ENCODE results near the gene ABCA9. TPM values are rescaled to one million over a fixed set of nuclear protein-coding genes. Genes with fewer than 3 reads are reported as not detected.
"Not testable (repeated sequence)": the region's sequence is repeated elsewhere in the genome, so short reads cannot be mapped to it uniquely, and the experiment has no call there.

The ABCA9 gene
- total and polyA plus RNA-seq, 4 donors: 1.4 to 100 (median 25.0) TPM

DNA sequence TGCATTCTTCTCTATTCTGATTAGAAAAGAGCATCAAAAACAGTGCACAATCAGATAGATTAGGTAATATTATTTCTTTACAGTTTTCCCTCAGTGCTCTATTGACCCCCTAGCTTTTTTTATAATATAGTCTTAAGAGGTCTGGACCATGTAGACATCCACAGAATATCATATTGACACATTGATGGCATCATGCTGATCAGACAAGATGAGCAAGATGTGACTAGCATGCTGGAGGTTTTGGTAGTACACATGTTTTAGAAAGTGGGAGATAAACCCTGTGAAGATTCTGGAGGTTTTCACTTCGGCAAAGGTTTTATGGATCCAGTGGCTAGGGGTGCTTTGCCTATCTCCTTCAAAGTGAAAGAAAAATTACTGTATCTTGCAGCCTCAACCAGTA, 102.8 kb downstream of the ABCA9 start:
- Histone ChIP-seq H3K4me1 (ENCODE audit: control insufficient read depth in 1 of 2, insufficient read depth in 2 of 2, low read length in 2 of 2) (no peaks in the 10 kb centered on the region), H3K9me3 (ENCODE audit: control insufficient read depth, low read length) (no peaks in the 10 kb centered on the region), H3K27ac (ENCODE audit: low read depth in 1 of 2, low read length in 2 of 2) (no peak overlapping the region), H3K36me3 (ENCODE audit: control insufficient read depth in 1 of 2, insufficient read depth in 2 of 2, low read length in 1 of 2) (no peaks in the 10 kb centered on the region), H3K27me3 (ENCODE audit: control insufficient read depth in 1 of 2, insufficient read depth in 2 of 2, low read length in 1 of 2) (no peaks in the 10 kb centered on the region), H3K4me3 (ENCODE audit: low read length in 2 of 2) (no peak overlapping the region)
- DNase-seq (no peak), ATAC-seq (ENCODE audit: low FRiP score) (no peak)
- WGBS, 2 donors: 96 to 98% methylated on average over 1 of the region's 1 CpG
- intact Hi-C loops (cut with DNase I): no loop called here

GRCh38 chr17:68955181-68955841, 105.4 kb downstream of the ABCA9 start, which contains the start of gene ABCA8:
ABCA8 (minus strand) TSS chr17:68955392; CDS start chr17:68942034, 13,358 bp downstream.
- Histone ChIP-seq H3K27me3 (ENCODE audit: control insufficient read depth in 1 of 2, insufficient read depth in 2 of 2, low read length in 1 of 2) (no peaks in the 10 kb centered on the region), H3K36me3 (ENCODE audit: control insufficient read depth in 1 of 2, insufficient read depth in 2 of 2, low read length in 1 of 2) (no peaks in the 10 kb centered on the region), H3K4me1 (ENCODE audit: control insufficient read depth in 1 of 2, insufficient read depth in 2 of 2, low read length in 2 of 2) (no peaks in the 10 kb centered on the region), H3K4me3 (ENCODE audit: low read length in 2 of 2) (no peak within 1 kb of the TSS), H3K9me3 (ENCODE audit: control insufficient read depth, low read length) (no peaks in the 10 kb centered on the region), H3K27ac (ENCODE audit: low read depth in 1 of 2, low read length in 2 of 2) (no peak within 1 kb of the TSS)
- DNase-seq: no peak
- WGBS, 2 donors: 9 to 12% methylated on average over 4 of the region's 4 CpGs
- peak; percentile 82 for ATAC-seq (ENCODE audit: low FRiP score)
- intact Hi-C loops (cut with DNase I): no loop called here

GRCh38 chr17:68954146-68954896, 106.4 kb downstream of the ABCA9 start:
- 17% methylated on average over 4 of the region's 4 CpGs for WGBS, 2 donors
- intact Hi-C loops (cut with DNase I): no loop called here
- H3K27me3 ChIP-seq (ENCODE audit: control insufficient read depth in 1 of 2, insufficient read depth in 2 of 2, low read length in 1 of 2): no peaks in the 10 kb centered on the region
- ATAC-seq (ENCODE audit: low FRiP score) (no peak), DNase-seq (no peak)
- H3K36me3 ChIP-seq (ENCODE audit: control insufficient read depth in 1 of 2, insufficient read depth in 2 of 2, low read length in 1 of 2): no peaks in the 10 kb centered on the region
- H3K4me3 ChIP-seq (ENCODE audit: low read length in 2 of 2): no peak overlapping the region
- no peaks in the 10 kb centered on the region for H3K4me1 ChIP-seq (ENCODE audit: control insufficient read depth in 1 of 2, insufficient read depth in 2 of 2, low read length in 2 of 2)
- H3K9me3 ChIP-seq (ENCODE audit: control insufficient read depth, low read length): no peaks in the 10 kb centered on the region
- no peak overlapping the region for H3K27ac ChIP-seq (ENCODE audit: low read depth in 1 of 2, low read length in 2 of 2)

DNA sequence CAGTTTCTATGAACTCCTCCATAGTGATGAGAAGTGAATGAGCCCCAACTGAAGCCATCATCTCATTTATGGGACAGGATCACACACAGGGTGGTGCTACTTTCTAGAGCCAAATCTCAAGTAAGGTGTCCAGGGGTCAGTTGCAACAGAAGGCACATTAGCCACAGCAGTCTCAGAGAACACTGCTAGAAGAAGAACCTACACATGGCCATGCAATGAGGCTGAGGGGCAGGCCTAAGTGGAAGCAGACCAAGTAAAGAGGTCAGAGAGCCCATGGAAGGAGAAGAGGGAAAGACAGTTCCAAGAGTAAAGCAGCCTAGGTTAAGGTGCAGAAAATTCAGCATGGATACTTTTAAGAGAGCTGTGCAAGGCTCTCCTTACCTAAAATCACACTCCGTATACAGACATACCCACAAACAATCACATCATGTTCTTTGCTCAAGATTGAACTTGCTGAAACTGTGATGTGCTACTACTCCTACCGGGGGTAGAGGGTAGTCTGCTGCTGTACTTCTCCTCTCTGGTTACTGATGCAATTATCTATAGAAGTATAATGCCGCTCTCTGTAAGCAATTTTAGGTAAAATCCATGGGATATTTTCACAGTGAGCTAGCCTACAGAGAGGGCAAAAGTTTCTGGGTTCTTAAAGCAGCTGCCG, 107.3 kb downstream of the ABCA9 start:
- Histone ChIP-seq H3K27me3 (ENCODE audit: control insufficient read depth in 1 of 2, insufficient read depth in 2 of 2, low read length in 1 of 2) (no peaks in the 10 kb centered on the region), H3K9me3 (ENCODE audit: control insufficient read depth, low read length) (no peaks in the 10 kb centered on the region), H3K36me3 (ENCODE audit: control insufficient read depth in 1 of 2, insufficient read depth in 2 of 2, low read length in 1 of 2) (no peaks in the 10 kb centered on the region), H3K4me1 (ENCODE audit: control insufficient read depth in 1 of 2, insufficient read depth in 2 of 2, low read length in 2 of 2) (no peaks in the 10 kb centered on the region), H3K4me3 (ENCODE audit: low read length in 2 of 2) (no peak overlapping the region), H3K27ac (ENCODE audit: low read depth in 1 of 2, low read length in 2 of 2) (no peak overlapping the region)
- intact Hi-C loops (cut with DNase I): no loop called here
- DNase-seq (no peak), ATAC-seq (ENCODE audit: low FRiP score) (peak; percentile 52)
- 85 to 88% methylated on average over 4 of the region's 4 CpGs for WGBS, 2 donors

GRCh38 chr17:68950725-68951124, 110.0 kb downstream of the ABCA9 start:
- 83 to 85% methylated on average over 4 of the region's 4 CpGs for WGBS, 2 donors
- no peaks in the 10 kb centered on the region for H3K27me3 ChIP-seq (ENCODE audit: control insufficient read depth in 1 of 2, insufficient read depth in 2 of 2, low read length in 1 of 2)
- no peaks in the 10 kb centered on the region for H3K36me3 ChIP-seq (ENCODE audit: control insufficient read depth in 1 of 2, insufficient read depth in 2 of 2, low read length in 1 of 2)
- no peak overlapping the region for H3K27ac ChIP-seq (ENCODE audit: low read depth in 1 of 2, low read length in 2 of 2)
- H3K4me1 ChIP-seq (ENCODE audit: control insufficient read depth in 1 of 2, insufficient read depth in 2 of 2, low read length in 2 of 2): no peaks in the 10 kb centered on the region
- H3K9me3 ChIP-seq (ENCODE audit: control insufficient read depth, low read length): no peaks in the 10 kb centered on the region
- ATAC-seq (ENCODE audit: low FRiP score): peak; percentile 29
- no peak overlapping the region for H3K4me3 ChIP-seq (ENCODE audit: low read length in 2 of 2)
- no peak for DNase-seq
- intact Hi-C loops (cut with DNase I): no loop called here

DNA sequence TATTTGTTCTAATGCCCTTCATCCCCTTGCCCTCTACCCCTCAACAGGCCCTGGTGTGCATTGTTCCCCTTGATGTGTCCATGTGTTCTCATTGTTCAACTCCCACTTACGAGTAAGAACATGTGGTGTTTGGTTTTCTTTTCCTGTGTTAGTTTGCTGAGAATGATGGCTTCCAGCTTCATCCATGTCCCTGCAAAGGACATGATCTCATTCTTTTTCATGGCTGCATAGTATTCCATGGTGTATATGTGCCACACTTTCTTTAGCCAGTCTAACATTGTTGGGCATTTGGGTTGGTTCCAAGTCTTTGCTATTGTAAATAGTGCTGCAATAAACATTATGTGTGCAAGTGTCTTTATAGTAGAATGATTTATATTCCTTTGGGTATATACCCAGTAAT, 112.9 kb downstream of the ABCA9 start:
- H3K4me1 ChIP-seq (ENCODE audit: control insufficient read depth in 1 of 2, insufficient read depth in 2 of 2, low read length in 2 of 2); H3K27me3 ChIP-seq (ENCODE audit: control insufficient read depth in 1 of 2, insufficient read depth in 2 of 2, low read length in 1 of 2); H3K9me3 ChIP-seq (ENCODE audit: control insufficient read depth, low read length); intact Hi-C loops (cut with DNase I); H3K27ac ChIP-seq (ENCODE audit: low read depth in 1 of 2, low read length in 2 of 2); H3K4me3 ChIP-seq (ENCODE audit: low read length in 2 of 2); ATAC-seq (ENCODE audit: low FRiP score); DNase-seq; H3K36me3 ChIP-seq (ENCODE audit: control insufficient read depth in 1 of 2, insufficient read depth in 2 of 2, low read length in 1 of 2): not testable (repeated sequence)
- 91 to 92% methylated on average over 1 of the region's 1 CpG for WGBS, 2 donors

- 82 to 88% methylated on average over 6 of the region's 6 CpGs for WGBS, 2 donors
- Histone ChIP-seq H3K36me3 (ENCODE audit: control insufficient read depth in 1 of 2, insufficient read depth in 2 of 2, low read length in 1 of 2) (no peaks in the 10 kb centered on the region), H3K27ac (ENCODE audit: low read depth in 1 of 2, low read length in 2 of 2) (no peak overlapping the region)
Observed at GRCh38 chr17:68944435-68945035, 116.2 kb downstream of the ABCA9 start.

DNA sequence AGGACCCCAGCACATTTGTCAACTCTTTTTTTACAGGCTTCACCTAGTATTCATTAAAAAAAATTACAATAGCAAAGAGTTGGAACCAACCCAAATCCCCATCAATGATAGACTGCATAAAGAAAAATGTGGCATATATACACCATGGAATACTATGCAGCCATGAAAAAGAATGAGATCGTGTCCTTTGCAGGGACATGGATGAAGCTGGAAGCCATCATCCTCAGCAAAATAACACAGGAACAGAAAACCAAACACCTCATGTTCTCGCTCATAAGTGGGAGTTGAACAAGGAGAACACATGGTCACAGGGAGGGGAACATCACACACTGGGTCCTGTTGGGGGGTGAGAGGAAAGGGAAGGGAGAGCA, 116.9 kb downstream of the ABCA9 start:
- ATAC-seq (ENCODE audit: low FRiP score); intact Hi-C loops (cut with DNase I); H3K27me3 ChIP-seq (ENCODE audit: control insufficient read depth in 1 of 2, insufficient read depth in 2 of 2, low read length in 1 of 2); H3K9me3 ChIP-seq (ENCODE audit: control insufficient read depth, low read length); H3K4me1 ChIP-seq (ENCODE audit: control insufficient read depth in 1 of 2, insufficient read depth in 2 of 2, low read length in 2 of 2); H3K4me3 ChIP-seq (ENCODE audit: low read length in 2 of 2); H3K36me3 ChIP-seq (ENCODE audit: control insufficient read depth in 1 of 2, insufficient read depth in 2 of 2, low read length in 1 of 2); DNase-seq; H3K27ac ChIP-seq (ENCODE audit: low read depth in 1 of 2, low read length in 2 of 2): not testable (repeated sequence)
- WGBS, 2 donors: 96 to 97% methylated on average over 2 of the region's 2 CpGs

More at GRCh38 chr17:68944435-68945035, 116.2 kb downstream of the ABCA9 start:
- Histone ChIP-seq H3K4me3 (ENCODE audit: low read length in 2 of 2) (no peak overlapping the region), H3K4me1 (ENCODE audit: control insufficient read depth in 1 of 2, insufficient read depth in 2 of 2, low read length in 2 of 2) (no peaks in the 10 kb centered on the region), H3K9me3 (ENCODE audit: control insufficient read depth, low read length) (no peaks in the 10 kb centered on the region), H3K27me3 (ENCODE audit: control insufficient read depth in 1 of 2, insufficient read depth in 2 of 2, low read length in 1 of 2) (no peaks in the 10 kb centered on the region)
- ATAC-seq (ENCODE audit: low FRiP score) (no peak), DNase-seq (no peak)
- intact Hi-C loops (cut with DNase I): no loop called here
